ENCODE results near the gene C16orf87.
"Not testable (repeated sequence)": the region's sequence is repeated elsewhere in the genome, so short reads cannot be mapped to it uniquely, and the experiment has no call there.

The C16orf87 gene

DNA sequence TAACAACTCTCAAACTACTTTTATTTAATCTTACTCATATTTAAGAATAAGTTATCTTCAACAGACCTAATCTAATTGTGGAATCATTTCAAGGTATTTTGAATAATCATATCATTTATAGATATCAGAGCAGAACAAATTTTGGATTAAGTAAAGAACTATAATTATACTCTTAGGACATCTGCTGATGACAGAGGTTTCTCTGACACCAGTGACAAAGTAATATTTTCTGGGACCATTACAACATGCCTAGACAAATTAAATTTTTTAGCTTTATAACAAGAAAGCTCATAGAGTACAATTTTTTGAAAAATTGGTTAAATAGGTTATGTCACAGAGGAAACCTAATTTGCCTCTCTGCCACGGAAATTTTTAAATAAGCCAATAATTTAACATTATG, 30.5 kb downstream of the C16orf87 start:
- no peak for DNase-seq (ENCODE audit: low read depth in 2 of 2)

DNA sequence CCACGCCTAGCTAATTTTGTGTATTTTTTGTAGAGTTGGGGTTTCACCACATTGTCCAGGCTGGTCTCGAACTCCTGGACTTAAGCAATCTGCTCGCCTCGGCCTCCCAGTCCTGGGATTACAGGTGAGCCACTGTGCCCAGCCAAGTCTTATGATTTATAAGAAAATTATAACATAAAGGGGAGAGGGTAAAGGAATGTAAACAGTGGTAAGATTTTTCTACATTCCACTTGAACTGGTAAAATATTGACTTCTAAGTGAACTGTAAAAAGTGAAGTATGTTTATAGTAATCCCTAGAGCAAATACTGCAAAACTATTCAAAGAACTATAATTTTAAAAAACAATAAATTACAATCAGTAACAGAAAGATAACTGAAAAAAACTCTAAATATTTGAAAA, 33.5 kb downstream of the C16orf87 start:
- no peak for DNase-seq (ENCODE audit: low read depth in 2 of 2)

DNA sequence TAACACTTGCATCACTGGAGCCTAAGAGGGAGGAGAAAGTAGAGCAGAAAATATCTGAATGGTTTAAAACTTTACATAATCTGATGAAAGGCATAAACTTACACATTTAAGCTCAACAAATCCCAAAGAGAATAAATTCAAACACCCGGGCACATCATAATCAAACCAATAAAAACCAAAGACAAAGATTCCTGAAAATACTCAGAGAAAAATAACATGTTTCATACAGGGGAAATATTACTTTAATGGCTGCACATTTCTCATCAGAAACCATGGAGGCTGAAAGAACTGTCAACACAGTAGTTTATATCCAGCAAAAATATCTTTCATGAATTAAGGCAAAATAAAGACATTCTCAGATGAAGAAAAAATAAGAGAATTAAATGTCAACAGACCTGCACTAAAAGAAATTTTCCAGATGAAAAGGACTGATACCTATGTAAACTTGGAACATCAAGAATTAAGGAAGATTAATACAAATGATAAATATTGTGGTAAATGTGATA, 34.2 kb downstream of the C16orf87 start:
- no peak for DNase-seq (ENCODE audit: low read depth in 2 of 2)

DNA sequence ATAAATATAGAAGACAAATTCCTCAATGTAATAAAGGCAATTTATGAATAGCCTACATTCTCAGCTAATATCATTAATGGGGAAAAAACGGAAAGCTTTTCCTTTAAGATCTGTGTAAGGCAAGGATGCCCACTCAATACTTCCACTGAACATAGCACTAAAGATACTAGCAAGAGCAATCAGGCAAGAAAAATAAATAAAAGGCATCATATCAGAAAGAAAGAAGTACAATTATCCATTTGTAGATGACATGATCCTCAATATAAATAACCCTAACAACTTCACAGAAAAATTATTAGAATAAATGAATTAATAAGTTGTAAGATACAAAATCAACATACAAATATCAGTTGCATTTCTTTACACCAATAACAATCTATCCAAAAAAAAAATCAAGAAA, 37.1 kb downstream of the C16orf87 start:
- DNase-seq (ENCODE audit: low read depth in 2 of 2): no peak

DNA sequence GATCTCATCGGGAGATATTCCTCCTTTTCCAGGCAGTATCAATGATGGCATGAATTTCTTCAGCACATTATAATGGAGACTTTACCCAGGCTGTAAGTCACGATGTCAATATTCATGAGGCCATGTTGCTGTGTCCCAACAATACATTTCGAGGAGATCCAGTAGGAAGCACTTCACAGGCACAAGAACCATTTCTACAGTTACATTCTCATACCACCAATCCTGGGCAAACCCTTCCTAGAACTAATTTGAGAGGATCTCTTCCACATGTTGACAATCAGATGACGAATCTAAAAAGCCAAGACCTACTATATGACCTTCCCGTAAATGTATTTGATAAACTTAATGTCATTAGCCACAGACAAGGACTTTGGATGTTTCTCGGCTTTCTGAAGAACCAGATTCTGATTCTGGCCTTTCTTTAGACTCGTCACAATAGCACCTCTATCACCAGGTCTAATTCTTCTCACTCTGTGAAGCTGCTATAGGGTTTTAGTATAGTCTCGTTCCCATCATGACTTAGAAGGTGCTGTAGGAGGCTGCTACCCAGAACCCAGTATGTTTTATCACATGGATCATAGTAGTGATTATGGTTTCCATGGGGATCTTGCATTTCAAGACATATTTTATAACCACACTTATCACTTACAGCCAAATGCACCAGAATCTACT, 40.2 kb downstream of the C16orf87 start:
- DNase-seq (ENCODE audit: low read depth in 2 of 2): no peak

DNA sequence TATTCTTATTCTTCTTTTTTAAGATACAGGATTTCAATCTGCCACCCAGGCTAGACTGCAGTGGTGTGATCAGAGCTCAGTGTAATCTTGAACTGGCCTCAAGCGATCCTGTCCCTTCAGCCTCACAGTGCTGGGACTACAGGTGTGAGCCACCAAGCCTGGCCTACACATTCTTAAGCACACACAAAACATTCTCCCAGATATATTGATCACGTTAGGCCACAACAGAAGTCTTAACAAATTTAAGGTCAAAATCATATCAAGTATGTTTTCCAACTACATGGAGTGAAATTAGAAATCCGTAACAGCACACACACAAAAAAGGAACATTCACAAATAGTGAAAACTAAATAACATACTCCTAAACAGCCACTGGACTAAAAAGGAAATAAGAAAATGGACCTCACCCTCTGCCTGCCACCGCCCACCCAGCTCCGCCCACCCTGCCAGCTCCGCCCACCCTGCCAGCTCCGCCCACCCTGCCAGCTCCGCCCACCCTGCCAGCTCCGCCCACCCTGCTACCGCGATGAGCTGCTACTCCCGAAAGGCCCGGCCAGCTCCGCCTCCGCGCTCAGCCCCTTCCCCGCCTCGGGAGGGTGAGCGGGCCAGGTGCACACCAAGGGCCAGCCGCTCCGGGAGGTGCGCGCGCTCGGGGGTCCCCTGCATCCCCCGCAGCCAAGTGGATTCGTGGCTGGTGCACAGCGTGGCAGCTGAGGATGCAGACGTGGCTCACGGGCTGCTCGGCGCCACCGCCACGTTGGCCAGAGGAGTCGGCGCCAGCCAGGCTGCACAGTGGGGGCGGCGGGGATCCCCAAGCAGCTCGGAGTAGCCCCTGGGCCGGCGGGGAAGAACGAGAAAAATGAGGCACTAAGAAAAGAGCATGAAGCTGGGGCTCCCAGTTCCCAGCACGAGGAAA, 41.2 kb downstream of the C16orf87 start:
- peak in 1 of 2 experiments; percentile 14 for DNase-seq (ENCODE audit: low read depth in 2 of 2)

DNA sequence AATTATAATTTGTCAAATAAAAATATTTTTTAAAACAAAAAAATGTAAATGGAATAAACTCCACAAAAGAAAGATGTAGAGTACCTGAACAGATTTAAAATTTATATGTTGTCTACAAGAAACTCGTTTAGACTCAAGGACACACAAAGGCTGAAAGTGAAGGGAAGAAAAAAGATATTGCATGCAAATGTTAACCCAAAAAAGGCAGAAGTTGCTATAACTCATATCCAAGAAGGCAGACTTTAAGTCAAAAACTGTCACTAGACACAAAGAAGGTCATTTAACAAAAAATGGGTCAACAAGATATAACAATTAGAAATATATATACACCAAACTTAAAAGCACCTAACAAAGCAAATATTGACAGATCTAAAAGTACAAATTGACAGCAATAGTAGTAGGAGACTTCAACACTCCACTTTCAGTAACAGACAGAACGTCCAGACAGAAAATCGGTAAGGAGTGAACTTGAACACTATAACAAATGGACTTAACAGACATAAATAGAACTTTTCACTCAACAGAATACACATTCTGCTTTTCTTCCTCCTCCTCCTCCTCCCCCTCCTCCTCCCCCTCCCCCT, 42.0 kb downstream of the C16orf87 start:
- DNase-seq (ENCODE audit: low read depth in 2 of 2): no peak

DNA sequence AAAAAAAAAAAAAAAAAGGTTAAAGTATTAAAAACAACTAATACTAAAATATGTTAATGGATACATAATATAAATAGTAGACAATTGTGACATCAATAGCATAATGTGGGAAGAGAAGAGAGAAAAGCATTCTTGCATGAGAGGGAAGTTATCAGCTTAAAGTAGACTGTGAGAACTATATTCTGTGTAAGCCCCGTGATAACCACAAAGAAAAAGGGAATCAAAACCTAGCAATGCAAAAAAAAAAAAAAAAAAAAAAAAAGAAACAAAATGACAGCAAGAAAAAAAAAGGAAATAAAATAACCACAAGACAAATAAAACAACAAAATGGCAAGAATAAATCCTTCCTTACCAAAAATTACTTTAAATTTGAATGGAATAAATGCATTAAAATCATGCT, 43.1 kb downstream of the C16orf87 start:
- no peak for DNase-seq (ENCODE audit: low read depth in 2 of 2)

DNA sequence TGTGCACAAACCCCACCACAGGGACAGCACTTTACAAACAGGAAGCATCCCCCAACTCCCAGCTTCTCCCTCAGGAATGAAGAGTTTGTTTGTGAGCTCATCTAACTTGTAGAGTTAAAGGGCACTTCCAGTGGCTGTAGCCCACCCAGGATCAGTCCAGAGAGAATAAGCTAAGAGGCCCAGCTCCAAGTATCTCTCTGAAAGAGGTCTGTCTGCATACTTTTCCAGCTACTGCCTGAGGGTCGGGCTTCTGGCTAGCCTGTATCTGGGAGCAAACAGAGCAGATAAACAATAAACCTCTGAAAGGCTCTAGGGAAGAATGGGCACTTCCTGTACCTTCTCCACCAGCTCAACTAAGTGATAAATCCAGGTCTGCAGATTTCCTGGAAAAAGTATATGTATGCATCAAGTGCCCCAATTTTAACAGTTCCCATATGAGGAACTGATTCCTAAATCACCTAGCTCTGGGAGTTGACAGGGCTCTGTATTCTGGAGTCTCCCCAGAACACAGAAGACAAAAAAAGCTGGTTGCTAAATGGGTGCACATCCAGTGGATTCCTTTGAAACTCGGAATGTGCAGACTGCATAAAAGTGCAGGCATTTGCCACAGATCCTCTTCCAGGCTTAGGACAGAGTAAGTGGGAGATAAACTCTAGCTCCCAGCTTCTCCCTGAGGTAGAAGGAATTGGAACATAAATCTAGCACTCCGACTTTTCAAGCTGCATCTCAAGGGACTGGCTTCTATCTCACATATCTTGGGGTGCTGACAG, 45.7 kb downstream of the C16orf87 start:
- no peak for DNase-seq (ENCODE audit: low read depth in 2 of 2)

DNA sequence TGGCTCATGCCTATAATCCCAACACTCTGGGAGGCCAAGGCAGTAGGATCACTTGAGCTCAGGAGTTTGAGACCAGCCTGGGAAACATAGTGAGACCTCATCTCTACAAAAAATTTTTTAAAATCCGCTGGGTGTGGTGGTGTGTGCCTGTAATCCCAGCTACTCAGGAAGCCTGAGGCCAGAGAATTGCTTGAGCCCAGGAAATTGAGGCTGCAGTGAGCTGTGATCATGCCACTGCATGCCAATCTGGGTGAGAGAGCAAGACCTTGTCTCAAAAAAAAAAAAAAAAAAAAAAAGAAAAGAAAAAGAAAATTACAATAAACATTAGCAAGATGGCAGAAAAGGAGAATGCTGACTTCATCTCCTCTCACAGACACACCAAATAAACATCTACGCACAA, 46.4 kb downstream of the C16orf87 start:
- not testable (repeated sequence) for DNase-seq (ENCODE audit: low read depth in 2 of 2)

DNA sequence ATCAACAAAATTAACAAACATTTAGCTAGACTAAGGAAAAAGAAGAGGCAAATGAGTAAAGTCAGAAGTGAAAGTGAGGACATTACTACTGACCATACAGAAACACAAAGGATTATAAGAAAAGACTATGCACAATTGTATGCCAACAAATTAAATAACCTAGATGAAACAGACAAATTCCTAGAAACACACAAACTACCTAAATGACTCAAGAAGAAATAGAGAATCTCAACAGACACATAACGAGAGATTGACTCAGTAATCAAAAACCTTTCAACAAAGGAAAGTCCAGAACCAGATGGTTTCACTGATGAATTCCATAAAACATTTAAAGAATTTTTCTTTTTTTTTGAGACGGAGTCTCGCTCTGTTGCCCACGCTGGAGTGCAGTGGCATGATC, 47.2 kb downstream of the C16orf87 start:
- no peak for DNase-seq (ENCODE audit: low read depth in 2 of 2)

DNA sequence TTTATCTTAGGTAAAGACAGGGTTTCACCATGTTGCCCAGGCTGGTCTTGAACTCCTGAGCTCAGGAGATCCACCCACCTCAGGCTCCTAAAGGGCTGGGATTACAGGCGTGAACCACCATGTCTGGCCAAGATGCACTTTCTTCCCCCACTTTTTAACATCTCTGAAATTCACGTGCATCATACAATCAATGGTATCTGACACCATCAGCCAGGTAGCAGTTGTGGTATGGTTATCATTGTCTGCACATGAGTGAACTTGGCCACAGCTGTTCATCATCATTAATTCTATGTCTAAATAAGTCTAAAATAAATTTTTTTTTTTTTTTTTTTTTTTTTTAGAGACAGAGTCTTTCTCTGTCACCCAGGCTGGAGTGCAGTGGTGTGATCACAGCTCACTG, 48.7 kb downstream of the C16orf87 start:
- no peak for DNase-seq (ENCODE audit: low read depth in 2 of 2)

DNA sequence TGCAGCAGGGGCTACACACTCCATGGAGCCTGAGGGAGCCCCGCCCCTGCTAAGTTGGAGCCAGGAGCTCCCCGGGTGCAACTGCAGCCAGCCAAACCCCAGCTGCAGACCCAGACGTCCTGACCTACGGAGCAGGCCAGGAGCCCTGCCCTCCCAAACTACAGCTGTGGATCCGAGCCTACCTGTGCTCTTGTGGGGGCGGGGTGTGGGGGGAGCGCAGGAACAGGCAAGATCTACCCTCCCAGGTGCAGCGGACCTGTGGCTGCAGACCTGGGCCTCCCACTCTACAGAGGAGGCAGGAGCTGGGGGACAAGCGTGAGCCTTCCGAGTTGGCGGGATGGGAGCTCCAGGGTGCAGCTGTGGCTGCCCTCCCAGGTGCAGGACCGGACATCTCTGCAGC, 53.2 kb downstream of the C16orf87 start:
- DNase-seq (ENCODE audit: low read depth in 2 of 2): no peak

DNA sequence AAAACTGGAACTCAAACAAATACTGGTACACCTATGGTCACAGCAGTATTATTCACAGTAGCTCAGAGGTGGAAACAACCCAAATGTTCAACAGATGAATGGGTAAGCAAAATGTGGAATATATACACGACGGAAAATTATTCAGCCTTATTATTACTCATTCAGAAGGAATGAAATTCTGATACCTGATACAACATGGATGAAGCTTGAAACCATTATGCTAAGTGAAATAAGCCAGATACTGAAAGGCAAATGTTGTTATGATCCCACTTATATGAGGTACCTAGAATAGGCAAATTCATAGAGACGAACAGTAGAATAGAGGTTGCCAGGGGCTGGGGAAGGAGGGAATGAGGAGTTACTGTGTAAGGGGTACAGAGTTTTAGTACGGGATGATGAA, 55.8 kb downstream of the C16orf87 start:
- DNase-seq (ENCODE audit: low read depth in 2 of 2): no peak

DNA sequence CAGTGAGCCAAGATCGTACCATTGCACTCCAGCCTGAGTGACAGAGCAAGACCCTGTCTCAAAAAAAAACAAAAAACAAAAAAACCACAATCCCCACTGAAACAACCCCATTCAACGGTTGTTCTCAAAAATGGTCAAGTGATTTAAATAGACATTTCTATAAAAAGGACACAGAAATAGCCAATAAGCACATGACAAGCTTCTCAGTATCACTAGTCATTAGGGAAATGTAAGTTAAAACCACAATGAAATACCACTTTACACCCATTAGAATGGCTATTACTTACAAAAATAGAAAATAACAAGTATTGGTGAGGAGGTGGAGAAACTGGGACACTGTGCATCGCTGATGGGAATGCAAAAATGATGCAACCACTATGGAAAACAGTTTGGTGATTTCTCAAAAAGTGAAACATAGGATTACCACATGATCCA, 56.2 kb downstream of the C16orf87 start:
- DNase-seq (ENCODE audit: low read depth in 2 of 2): no peak

DNA sequence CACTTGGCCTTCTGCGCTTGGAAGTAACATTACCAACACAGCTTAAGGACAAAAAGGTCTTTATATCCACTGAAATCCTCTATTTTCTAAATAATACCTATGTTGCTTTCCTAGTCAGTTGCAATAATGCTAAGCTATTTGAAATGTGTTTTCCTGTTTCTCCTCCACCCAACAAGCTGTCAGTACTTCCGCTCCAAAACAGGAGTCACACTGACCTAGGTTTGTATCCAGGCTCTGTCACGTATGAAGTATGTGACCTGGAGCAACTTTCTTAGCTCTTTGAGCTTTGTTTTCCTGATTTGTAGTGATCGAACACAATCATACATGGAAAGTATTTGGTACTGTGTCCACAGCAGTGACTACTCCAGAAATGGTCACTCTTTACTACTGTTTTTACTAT, 58.5 kb downstream of the C16orf87 start:
- no peak for DNase-seq (ENCODE audit: low read depth in 2 of 2)

DNA sequence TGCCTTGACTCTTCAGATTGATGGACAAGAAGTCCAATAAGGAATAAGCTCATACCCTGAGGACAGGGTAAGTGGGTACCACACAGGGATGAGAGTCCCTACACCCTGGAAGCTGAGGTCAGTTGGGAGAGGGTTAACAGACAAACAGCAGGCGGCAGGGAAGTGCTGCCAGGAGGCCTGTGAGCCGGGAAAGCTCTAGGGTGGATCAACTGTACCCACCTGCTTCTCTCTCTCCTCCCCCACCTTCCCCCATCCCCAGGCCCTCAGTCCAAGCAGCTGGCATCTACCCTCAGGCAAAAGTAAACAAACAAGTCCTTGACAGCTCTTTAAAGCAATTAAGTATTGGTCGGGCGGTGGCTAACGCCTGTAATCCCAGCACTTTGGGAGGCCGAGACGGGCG, 62.2 kb downstream of the C16orf87 start:
- no peak for DNase-seq (ENCODE audit: low read depth in 2 of 2)

DNA sequence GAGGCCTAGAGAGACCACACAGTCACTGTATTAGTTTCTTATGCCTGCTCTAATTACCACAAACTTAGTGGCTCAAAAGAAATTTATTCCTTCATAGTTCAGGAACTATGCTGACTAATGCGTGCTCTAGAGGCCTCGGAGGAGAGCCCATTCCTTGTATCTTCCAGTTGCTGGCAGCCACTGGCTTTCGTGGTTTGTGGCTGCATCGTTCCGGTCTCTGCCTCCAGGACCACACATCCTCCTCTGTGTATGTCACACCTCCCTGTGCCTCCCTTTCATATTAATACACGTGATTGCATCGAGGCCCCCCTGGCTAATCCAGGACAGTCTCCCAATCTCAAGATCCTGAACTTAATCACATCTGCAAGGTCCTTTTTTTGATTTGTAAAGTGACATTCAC, 65.9 kb downstream of the C16orf87 start:
- peak in 1 of 2 experiments; percentile 19 for DNase-seq (ENCODE audit: low read depth in 2 of 2)

DNA sequence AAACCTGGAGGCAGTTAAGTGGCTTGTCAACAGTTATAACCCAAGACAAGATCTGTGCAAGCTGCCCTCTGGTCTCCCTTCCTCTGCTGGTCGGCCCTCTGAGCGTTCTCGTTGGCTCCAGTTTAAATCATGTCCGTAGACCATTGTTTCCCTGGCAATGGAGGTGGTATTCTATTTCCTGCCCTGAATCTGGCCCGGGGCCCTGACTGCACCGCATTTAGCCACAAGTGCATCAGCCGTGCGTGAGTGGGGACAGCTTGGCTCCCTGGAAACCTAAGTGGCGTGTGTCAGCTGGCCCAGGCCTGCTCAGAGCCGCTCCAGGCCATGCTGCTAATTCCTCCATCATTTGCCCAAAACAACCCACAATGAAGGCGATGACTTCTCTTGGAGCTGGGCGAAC, 67.8 kb downstream of the C16orf87 start:
- no peak for DNase-seq (ENCODE audit: low read depth in 2 of 2)

DNA sequence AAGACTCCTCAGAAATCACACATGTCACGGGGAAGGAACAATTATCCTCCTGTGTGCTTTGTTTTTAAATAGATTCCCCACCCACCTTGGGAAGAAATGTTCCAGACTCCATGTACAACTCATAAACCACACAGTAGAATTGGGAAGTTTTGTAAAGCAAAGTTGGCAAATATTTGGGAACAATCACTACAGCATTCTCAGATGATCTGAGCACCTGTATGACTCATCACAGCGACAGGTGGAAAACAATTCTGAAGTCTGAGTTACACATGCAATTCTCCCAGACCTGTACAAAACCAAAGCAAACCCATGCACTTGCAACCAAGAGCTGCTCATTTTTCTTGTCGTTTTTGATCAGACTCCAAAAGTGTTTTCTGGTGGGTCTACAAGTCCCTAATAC, 68.4 kb downstream of the C16orf87 start:
- DNase-seq (ENCODE audit: low read depth in 2 of 2): no peak

DNA sequence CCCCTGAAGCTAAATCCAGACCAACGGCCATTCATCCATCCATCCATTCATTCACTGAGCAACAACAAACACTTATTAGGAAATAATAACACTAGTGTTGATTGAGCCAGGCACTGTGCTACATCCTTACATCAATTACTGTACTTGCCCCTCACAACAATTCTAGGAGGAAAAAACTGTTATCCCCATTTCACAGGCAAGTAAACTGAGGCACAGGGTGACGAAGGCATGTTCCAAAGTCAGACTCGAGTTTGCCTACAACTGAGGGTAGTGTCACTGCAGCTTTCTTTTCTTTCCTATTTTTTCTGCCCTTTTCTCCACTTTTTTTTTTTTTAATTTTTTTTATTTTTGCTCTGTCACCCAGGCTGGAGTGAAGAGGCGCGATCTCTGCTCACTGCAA, 71.7 kb downstream of the C16orf87 start:
- no peak for DNase-seq (ENCODE audit: low read depth in 2 of 2)
